HepG2 (cell line): ENCODE measurements around the gene IP6K3. TPM values are rescaled to one million over a fixed set of nuclear protein-coding genes. Genes with fewer than 3 reads are reported as not detected.

Experiments
- ATAC-seq: fragments of 200-7000 bp; cut with Tn5 transposase; 3 replicates; pipeline ENCODE4 v1.9.1; 2020; ENCODE audit warnings: mild to moderate bottlenecking, moderate library complexity
- BruUV-seq: library from RNA; stranded (reverse); fragments of 400-500 nt; replicated peaks from 2 replicates; lab custom pipeline; 2021; lab: Mats Ljungman, UMichigan
- CTCF ChIA-PET: fragments of 300-600 bp; formaldehyde crosslinking; extraction: SDS; loops from one replicate; lab custom pipeline; 2021; ENCODE audit warnings: low total read pairs, inconsistent platforms, low intra/inter-chr PET ratio; lab: Yijun Ruan, JAX
- POLR2A ChIA-PET: fragments of 350-600 bp; sonication (Branson Sonifier 250); formaldehyde crosslinking; loops from one replicate; lab custom pipeline; 2020; ENCODE audit warnings: antibody characterized with exemption, inconsistent platforms; lab: Yijun Ruan, JAX
- DNase-seq: peaks from one replicate; pipeline ENCODE4 v3.0.0-alpha.2; 2015; ENCODE audit warnings: low spot score
- FAIRE-seq: peaks from 3 replicates; lab custom pipeline; 2011; peaks lifted over from hg19 to GRCh38; lab: Jason Lieb, UNC
- H2AFZ ChIP-seq: one replicate; pipeline ENCODE4 v1.6.1; 2011; ENCODE audit warnings: low read length, inconsistent platforms
- H3K27ac ChIP-seq: fragments of 300-600 bp; 3 replicates; pipeline ENCODE4 v1.8.0; 2011; ENCODE audit warnings: mixed run types, mild to moderate bottlenecking, mixed read lengths, low read length, inconsistent platforms; ENCODE audit not compliant: insufficient read depth; ENCODE audit errors: extremely low read length
- H3K27me3 ChIP-seq, 2 experiments: fragments of 200-600 bp in 1 of 2; 2 replicates in 1 of 2; 3 replicates in 1 of 2; pipeline versions ENCODE4 v1.6.0 to v1.8.0; 2011; ENCODE audit warnings: low read length in 2 of 2, mild to moderate bottlenecking in 2 of 2, moderate library complexity in 2 of 2, inconsistent platforms in 1 of 2; ENCODE audit not compliant: insufficient read depth in 2 of 2, control insufficient read depth in 1 of 2
- H3K36me3 ChIP-seq, 2 experiments: fragments of 200-600 bp in 1 of 2; replicated peaks in 1 of 2; 2 replicates in 1 of 2; 3 replicates in 1 of 2; pipeline versions ENCODE4 v1.5.1 to v1.8.0; 2011; ENCODE audit warnings: low read length in 2 of 2, inconsistent platforms in 1 of 2; ENCODE audit not compliant: insufficient read depth in 2 of 2, control insufficient read depth in 1 of 2
- H3K4me1 ChIP-seq: 2 replicates; pipeline ENCODE4 v1.5.1; 2012; ENCODE audit warnings: low read length, inconsistent platforms; ENCODE audit not compliant: insufficient read depth
- H3K4me2 ChIP-seq: 2 replicates; pipeline ENCODE4 v1.6.0; 2011; ENCODE audit warnings: low read depth, low read length, inconsistent platforms
- H3K4me3 ChIP-seq, 3 experiments: fragments of 200-600 bp in 1 of 3; sonication (generic), shearing (Covaris generic) in 1 of 3; replicated peaks in 1 of 3; 2 replicates each; pipeline ENCODE4 v1.5.1; 2011 to 2016; ENCODE audit warnings: low read length in 3 of 3, inconsistent platforms in 2 of 3, low read depth in 2 of 3, mild to moderate bottlenecking in 2 of 3, control low read depth in 1 of 3, mixed read lengths in 1 of 3; ENCODE audit not compliant: insufficient read depth in 1 of 3
- H3K79me2 ChIP-seq: one replicate; pipeline ENCODE4 v1.6.1; 2011; ENCODE audit warnings: low read length, inconsistent platforms; ENCODE audit not compliant: insufficient read depth
- H3K9ac ChIP-seq: 2 replicates; pipeline ENCODE4 v1.6.0; 2011; ENCODE audit warnings: mild to moderate bottlenecking, low read depth, low read length, inconsistent platforms; ENCODE audit not compliant: insufficient read depth
- H3K9me3 ChIP-seq: 2 replicates; pipeline ENCODE4 v1.5.1; 2012; ENCODE audit warnings: mild to moderate bottlenecking, low read length
- H4K20me1 ChIP-seq: 2 replicates; pipeline ENCODE4 v1.6.0; 2011; ENCODE audit warnings: inconsistent platforms, mild to moderate bottlenecking, low read length, moderate library complexity; ENCODE audit not compliant: insufficient read depth
- ARID4A ChIP-seq: sonication (generic); formaldehyde crosslinking; IDR thresholded peaks from 2 replicates; pipeline ENCODE4 v1.5.0; 2020; ENCODE audit warnings: mild to moderate bottlenecking, missing genetic modification reagents, borderline replicate concordance
- CREB3 ChIP-seq: sonication (generic); formaldehyde crosslinking; IDR thresholded peaks from 2 replicates; pipeline ENCODE4 v1.5.0; 2020; ENCODE audit warnings: missing genetic modification reagents
- CSRNP1 ChIP-seq: sonication (generic); formaldehyde crosslinking; IDR thresholded peaks from 2 replicates; pipeline ENCODE4 v1.8.1; 2023; ENCODE audit warnings: mild to moderate bottlenecking, missing genetic modification reagents
- HOXA3 ChIP-seq: sonication (generic); formaldehyde crosslinking; IDR thresholded peaks from 2 replicates; pipeline ENCODE4 v1.5.0; 2020; ENCODE audit warnings: missing genetic modification reagents
- HOXA9 ChIP-seq: sonication (generic); formaldehyde crosslinking; IDR thresholded peaks from 2 replicates; pipeline ENCODE4 v1.8.1; 2022; ENCODE audit warnings: missing genetic modification reagents, mild to moderate bottlenecking, moderate library complexity, borderline replicate concordance
- MEF2D ChIP-seq: sonication (generic); formaldehyde crosslinking; IDR thresholded peaks from 2 replicates; pipeline ENCODE4 v1.5.1; 2020; ENCODE audit warnings: mild to moderate bottlenecking, missing genetic modification reagents
- NFE2 ChIP-seq: sonication (generic); formaldehyde crosslinking; IDR thresholded peaks from 2 replicates; pipeline ENCODE4 v1.4.0; 2020; ENCODE audit warnings: missing genetic modification reagents
- NKX3-1 ChIP-seq: sonication (generic); formaldehyde crosslinking; IDR thresholded peaks from 2 replicates; pipeline ENCODE4 v1.5.0; 2020; ENCODE audit warnings: missing genetic modification reagents
- RXRA ChIP-seq: sonication (generic); formaldehyde crosslinking; IDR thresholded peaks from 2 replicates; pipeline ENCODE4 v1.5.1; 2020; ENCODE audit warnings: missing genetic modification reagents
- SIX4 ChIP-seq: sonication (generic); formaldehyde crosslinking; IDR thresholded peaks from 2 replicates; pipeline ENCODE4 v1.4.0; 2020; ENCODE audit warnings: missing genetic modification reagents
- SMC3 ChIP-seq: IDR thresholded peaks from 2 replicates; pipeline ENCODE4 v1.6.1; 2011; ENCODE audit warnings: low read length, improper control_type of control experiment
- TBP ChIP-seq: sonication (generic); formaldehyde crosslinking; IDR thresholded peaks from 2 replicates; pipeline ENCODE4 v1.5.0; 2020; ENCODE audit warnings: missing genetic modification reagents
- ZFP1 ChIP-seq: IDR thresholded peaks from 2 replicates; pipeline ENCODE4 v1.6.1; 2016
- ZNF432 ChIP-seq: sonication (generic); formaldehyde crosslinking; IDR thresholded peaks from 2 replicates; pipeline ENCODE4 v1.5.0; 2020; ENCODE audit warnings: missing genetic modification reagents, mild to moderate bottlenecking, borderline replicate concordance
- ZNF678 ChIP-seq: sonication (generic); formaldehyde crosslinking; IDR thresholded peaks from 2 replicates; pipeline ENCODE4 v1.4.0; 2020; ENCODE audit warnings: mild to moderate bottlenecking, missing genetic modification reagents
- ZNF709 ChIP-seq: sonication (generic); formaldehyde crosslinking; IDR thresholded peaks from 2 replicates; pipeline ENCODE4 v1.5.0; 2020; ENCODE audit warnings: mild to moderate bottlenecking, missing genetic modification reagents
- ZNF816 ChIP-seq: sonication (generic); formaldehyde crosslinking; IDR thresholded peaks from 2 replicates; pipeline ENCODE4 v1.8.0; 2022; ENCODE audit warnings: missing genetic modification reagents, mild to moderate bottlenecking, borderline replicate concordance
- WGBS: methylation state at CpG from one replicate; pipeline ENCODE4 v1.1.6; 2017; ENCODE audit warnings: low lambda C conversion rate; 5-methylcytosine and 5-hydroxymethylcytosine counted together
- in situ Hi-C: cut with HindIII; loops from 2 replicates; pipeline ENCODE4 v1.10.0; 2017; ENCODE audit warnings: low pct_unique_long_range_greater_than_20kb; ENCODE audit not compliant: extremely low pct_ligation_motif_present
- intact Hi-C: fragments of 100-400 bp; cut with micrococcal nuclease; formaldehyde crosslinking; loops from one replicate; pipeline ENCODE4 v1.10.0; 2022; ENCODE audit not compliant: unreplicated experiment
- polyA plus RNA-seq, 8 experiments: library from polyadenylated mRNA; depleted of rRNA in 3 of 8; stranded (reverse) in 7 of 8; unstranded in 1 of 8; fragments of >200 nt; fragmentation: Illumina TruSeq in 4 of 8; extraction: Trizol in 4 of 8; gene quantifications; 2 replicates each; pipeline versions ENCODE4 v1.2.1 to v1.2.3, GENCODE V29; 2011 to 2016; ENCODE audit warnings: low read depth in 4 of 8, missing spikeins in 1 of 8, mixed read lengths in 1 of 8; ENCODE audit not compliant: insufficient read depth in 1 of 8
- total RNA-seq, 5 experiments: library from RNA; depleted of rRNA; stranded (reverse); fragments of >200 nt; fragmentation: Illumina TruSeq; extraction: Trizol; gene quantifications; 2 replicates each; pipeline ENCODE4 v1.2.3, GENCODE V29; 2016; ENCODE audit warnings: low read depth in 1 of 5

Gene IP6K3
- total and polyA plus RNA-seq, 2 of the 13 experiments (the other 11 are each of a cell fraction or from before 2014, with no cell fraction given) = 0.11 to 0.18 TPM

GRCh38 chr6:33684983-33685382, 61.7 kb downstream of the IP6K3 start:
- no peak overlapping the region for H3K9ac ChIP-seq
- no peaks in the 10 kb centered on the region; the same call in 1 of the 2 replicates for H4K20me1 ChIP-seq
- no peak overlapping the region for H3K27ac ChIP-seq
- no peak overlapping the region for H2AFZ ChIP-seq
- H3K36me3 ChIP-seq = peaks cover 5 to 35% of the 10 kb centered on the region in 2 experiments; a peak in 2 of 5 replicates
- 92% methylated on average over 6 of the region's 7 CpGs for WGBS
- no peaks in the 10 kb centered on the region for H3K4me1 ChIP-seq
- DNase-seq (no peak), ATAC-seq (no peak), FAIRE-seq (no peak)
- TF ChIP-seq TBP (no peak), ARID4A (CRISPR knock-in tag) (no peak), ZNF432 (no peak), MEF2D (no peak), ZNF816 (no peak), SIX4 (CRISPR knock-in tag) (no peak), ZNF709 (CRISPR knock-in tag) (no peak), HOXA3 (no peak), ZFP1 (CRISPR knock-in tag) (no peak), NKX3-1 (CRISPR knock-in tag) (no peak), NFE2 (CRISPR knock-in tag) (no peak), HOXA9 (no peak), RXRA (CRISPR knock-in tag) (no peak), CSRNP1 (CRISPR knock-in tag) (no peak), ZNF678 (no peak), SMC3 (no peak), CREB3 (CRISPR knock-in tag) (no peak)
- ChIA-PET POLR2A (no interaction called here), CTCF (no interaction called here)
- in situ Hi-C loops = no loop called here
- H3K27me3 ChIP-seq = no peaks in the 10 kb centered on the region
- H3K79me2 ChIP-seq = no peaks in the 10 kb centered on the region
- no TSS peak for BruUV-seq
- H3K9me3 ChIP-seq = no peaks in the 10 kb centered on the region
- H3K4me3 ChIP-seq = no peak overlapping the region
- no peak overlapping the region for H3K4me2 ChIP-seq
- intact Hi-C loops = no loop called here
